GM18505 (cell line): ENCODE data around the gene FHIT.

Source experiments
- ATAC-seq: cut with Tn5 transposase; IDR thresholded peaks from one replicate; pipeline ENCODE4 v1.9.1; 2021; ENCODE audit not compliant: unreplicated experiment
- POLR2A ChIP-seq: IDR thresholded peaks from 4 replicates; pipeline ENCODE4 v1.6.1; 2011; ENCODE audit warnings: borderline replicate concordance; ENCODE audit not compliant: insufficient read depth, insufficient read length; ENCODE audit errors: extremely low read depth

The FHIT gene

DNA sequence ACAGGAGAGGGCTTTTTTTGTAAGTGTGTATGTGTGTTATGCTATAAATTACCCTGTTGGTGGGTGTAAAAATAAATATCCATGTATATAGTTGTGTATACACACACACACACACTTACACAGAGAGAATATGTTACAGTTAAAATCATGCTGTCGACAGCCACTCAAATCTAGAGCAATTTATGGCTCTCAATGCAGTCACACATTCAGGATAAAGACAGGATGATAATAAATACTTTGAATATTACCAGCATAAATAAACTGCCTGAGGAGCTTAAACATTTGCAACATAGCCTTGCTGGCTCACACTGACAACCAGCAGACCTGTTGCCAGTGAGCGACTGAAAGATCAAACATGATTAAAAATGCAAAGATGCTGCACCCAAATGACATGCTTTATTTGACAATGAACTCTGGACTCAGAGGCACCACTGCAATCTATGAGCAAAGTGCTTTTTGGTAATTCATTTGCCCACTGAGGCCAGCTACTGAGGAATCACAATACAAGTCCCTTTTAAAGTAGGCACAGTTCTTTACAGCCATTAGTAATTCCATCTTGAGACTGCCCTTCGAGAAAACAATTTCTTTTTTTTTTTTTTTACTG, 458.9 kb downstream of the FHIT start:
- no peak for TF ChIP-seq POLR2A
- no peak for ATAC-seq

DNA sequence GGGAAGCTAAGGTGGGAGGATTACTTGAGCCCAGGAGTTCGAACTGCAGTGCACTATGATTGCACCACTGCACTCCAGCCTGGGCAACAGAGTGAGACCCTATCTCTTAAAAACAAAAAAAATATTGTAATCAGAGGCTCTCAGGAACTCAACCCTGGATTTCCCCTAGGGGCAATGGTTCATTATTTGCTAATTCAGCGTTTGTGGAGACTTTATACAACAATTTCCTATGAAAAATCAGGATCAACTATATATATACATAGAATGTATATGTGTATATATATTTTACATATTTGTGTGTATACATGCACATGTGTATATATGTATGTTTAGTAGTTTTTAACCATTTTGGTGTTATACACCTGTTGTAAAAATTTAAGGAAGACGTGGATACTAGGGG, 463.1 kb downstream of the FHIT start:
- ATAC-seq = no peak
- TF ChIP-seq POLR2A = no peak

DNA sequence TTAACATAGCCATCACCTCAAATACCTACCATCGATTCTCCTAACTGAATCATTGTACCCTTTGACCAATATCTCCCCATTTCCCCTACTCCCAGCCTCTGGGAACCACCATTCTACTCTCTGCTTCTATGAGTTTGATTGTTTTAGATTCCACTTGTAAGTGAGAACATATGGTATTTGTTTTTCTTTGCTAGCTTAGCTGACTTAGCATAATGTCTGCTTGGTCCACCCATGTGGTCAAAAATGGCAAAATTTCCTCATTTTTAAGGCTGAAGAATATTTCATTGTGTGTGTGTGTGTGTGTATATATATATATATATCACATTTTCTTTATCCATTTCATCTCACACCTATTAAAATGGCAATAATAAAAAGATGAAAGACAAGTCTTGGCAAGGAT, 469.3 kb downstream of the FHIT start:
- no peak for ATAC-seq
- TF ChIP-seq POLR2A = no peak

DNA sequence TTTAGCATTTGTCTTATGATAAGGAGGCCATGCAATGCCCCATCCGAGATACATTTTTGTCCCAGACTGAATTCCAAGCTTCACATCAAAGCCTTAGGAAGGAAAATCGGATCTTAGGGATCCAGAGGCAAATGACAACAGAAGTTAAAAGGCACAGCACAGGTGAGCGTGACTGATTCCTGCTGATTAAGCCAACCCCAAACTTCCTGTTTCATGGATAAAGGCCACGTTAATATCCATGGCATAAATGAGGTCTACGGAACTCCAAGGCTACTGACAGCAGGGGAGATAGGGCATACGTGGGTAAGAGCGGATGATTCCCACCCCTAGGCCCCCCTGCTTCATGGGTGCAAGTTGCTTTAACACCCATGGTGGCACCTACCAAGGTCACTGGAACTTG, 471.6 kb downstream of the FHIT start:
- no peak for TF ChIP-seq POLR2A
- ATAC-seq = no peak

DNA sequence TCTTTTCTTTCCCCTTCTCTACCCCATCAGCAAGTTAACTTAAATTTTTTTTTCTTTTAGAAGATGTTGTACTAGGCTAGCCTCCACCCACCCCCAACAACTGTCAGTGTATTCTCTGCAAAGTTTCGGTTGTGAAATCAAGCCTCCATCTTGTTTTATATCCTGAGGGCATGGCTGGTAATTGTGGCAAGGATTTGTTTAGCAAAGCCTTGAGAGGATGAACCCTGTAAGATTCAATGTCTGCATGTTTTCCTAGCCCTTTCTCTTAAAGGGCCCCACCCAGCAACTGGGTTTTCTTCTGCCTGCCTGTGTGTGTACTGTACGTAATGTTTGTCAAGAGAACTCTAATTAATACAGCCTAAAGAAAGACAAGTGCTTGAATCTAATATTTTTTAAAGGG, 475.3 kb downstream of the FHIT start:
- ATAC-seq = no peak
- TF ChIP-seq POLR2A = no peak

DNA sequence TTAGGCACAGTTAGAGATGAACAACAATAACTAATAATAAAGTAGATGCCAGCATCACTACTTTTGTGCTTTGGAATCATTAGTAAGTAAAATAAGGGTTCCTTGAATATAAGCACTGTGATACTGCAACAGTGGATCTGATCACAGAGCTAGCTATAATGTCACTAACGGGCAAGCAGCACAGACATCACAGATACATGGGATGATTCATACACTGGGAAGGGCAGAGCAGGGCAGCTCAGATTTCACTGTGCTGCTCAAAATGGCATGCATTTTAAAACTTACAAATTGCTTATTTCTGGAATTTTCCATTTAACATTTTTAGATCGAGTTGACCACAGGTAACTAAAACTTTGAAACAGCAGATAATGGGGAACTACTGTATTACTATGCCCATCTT, 476.6 kb downstream of the FHIT start:
- ATAC-seq = no peak
- TF ChIP-seq POLR2A = no peak

DNA sequence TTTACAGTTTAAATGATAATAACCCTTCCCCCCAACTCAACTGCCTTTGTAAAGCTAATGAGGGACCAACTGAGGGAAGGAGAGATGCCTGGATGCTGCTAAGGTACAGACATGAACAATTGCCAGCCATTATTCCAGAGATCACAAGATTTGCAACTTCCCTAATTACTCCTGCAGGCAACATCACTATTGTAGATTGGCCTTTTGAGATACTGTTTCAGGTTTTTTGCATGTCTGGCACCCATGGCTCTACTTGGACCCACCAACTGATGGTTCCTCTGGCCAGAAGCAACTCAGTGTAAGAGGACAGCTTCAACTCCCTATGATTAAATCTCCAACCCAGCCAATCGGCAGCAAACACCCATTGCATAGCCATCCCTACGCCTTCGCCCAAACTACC, 478.7 kb downstream of the FHIT start:
- TF ChIP-seq POLR2A = no peak
- no peak for ATAC-seq

DNA sequence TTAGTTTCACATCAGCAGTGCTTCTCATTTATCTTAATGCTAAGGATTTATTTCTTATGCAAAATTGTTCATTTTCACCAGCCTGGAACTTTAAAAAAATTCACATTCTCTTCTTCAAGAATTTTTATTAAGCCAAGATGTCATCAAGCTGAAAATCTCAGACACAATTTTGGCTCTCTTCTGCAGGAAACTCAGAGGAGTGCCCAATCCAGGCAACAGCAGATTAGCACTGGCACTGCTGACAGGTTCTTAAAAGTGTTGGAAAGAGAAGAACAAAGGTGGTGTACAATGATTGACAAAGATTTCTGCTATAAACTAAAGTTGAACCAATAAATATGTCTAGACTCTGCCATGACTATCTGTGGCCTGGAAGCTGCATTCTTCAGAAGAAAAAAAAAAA, 479.5 kb downstream of the FHIT start:
- ATAC-seq = no peak
- TF ChIP-seq POLR2A = no peak

DNA sequence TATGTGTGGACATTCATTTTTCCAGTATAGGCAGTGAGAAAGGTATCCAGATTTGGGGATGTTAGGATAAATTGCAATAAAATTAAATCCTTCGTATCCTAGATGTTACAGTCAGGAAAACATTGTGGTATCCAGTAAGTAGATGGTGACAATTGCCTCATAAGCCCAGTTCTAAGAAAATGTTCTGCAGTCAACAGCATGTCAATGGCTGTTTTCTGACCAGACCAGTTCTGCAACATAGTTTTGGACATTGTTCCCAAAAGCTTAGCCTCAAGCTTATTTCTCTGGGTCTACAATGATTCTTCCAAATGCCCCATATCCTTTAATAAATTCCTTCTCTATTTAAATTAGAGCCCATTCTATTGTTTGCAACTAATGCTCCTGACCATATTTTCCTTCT, 480.7 kb downstream of the FHIT start:
- no peak for ATAC-seq
- no peak for TF ChIP-seq POLR2A

DNA sequence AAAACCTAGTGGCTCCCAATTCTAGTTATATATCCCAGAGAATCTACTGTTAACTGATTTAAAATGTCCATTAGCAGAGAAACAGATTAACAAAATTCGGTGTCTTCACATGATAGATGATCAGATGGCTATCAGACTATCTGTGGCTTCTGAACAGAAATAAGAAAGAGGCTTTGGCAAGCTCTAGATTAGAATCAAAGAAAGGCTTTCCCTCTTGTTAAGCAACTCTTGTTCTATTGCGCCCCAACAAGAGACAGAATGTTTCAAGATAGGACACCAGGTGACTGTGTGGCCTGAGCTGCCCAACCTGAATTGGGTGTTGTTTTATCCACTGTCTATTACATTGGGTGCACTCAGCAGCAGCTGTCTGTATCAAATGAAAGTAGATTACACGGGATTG, 483.7 kb downstream of the FHIT start:
- no peak for TF ChIP-seq POLR2A
- ATAC-seq = no peak

DNA sequence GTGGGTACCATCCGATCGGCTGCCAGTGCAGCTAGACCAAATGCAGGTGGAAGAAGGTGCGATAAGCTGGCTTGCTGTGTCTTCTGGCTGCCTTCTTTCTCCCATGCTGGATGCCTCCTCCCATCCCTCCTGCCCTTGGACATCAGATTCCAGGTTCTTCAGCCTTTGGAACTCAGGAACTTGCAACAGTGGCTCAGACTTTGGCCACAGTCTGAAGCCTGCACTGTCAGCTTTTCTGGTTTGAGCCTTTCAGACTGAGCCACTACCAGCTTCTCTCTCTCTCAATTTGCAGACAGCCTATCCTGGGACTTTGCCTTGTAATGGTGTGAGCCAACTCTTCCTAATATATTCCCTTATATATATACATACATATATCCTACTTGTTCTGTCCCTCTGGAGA, 485.5 kb downstream of the FHIT start:
- no peak for ATAC-seq

DNA sequence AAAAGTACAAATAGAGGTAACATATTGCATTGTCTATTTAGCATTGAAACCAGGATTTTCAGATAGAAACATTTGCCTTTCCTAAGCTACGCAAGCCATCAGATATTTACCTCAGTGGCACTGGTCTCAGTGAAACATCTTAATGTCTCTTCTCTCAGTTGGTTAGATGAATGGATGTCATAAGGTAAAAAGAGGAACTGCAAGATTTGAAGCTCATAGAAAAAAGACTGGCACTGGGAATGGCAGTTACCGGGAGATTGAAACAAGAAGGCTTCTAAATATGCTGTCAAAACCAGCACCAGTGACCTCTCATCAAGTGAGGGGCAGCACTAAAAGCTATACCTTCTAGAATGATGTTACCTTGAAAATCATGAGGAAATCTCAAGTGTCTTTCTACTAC, 486.4 kb downstream of the FHIT start:
- no peak for ATAC-seq

More for the DNA sequence above, 485.5 kb downstream of the FHIT start:
- no peak for TF ChIP-seq POLR2A

DNA sequence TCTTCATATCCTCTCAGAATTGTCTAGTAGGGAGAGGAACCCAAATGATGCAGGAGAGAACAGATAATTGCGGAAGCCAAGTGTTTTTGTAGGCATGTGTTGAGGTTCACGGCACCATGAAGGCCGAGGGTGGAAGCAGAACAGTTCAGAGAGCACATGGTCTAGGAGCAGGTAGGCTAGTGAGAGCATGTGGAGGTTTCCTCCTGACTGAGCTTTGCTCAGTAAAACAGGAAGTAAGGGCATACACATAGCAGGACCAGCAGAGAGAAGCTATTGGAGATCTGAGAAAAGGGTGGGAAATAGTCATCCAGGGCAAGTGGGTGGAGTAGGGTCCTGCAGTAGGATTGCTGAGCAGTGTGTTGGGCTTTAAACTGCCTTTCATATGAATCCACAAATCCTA, 491.1 kb downstream of the FHIT start:
- TF ChIP-seq POLR2A = no peak
- ATAC-seq = no peak

More for the DNA sequence above, 486.4 kb downstream of the FHIT start:
- TF ChIP-seq POLR2A = no peak

DNA sequence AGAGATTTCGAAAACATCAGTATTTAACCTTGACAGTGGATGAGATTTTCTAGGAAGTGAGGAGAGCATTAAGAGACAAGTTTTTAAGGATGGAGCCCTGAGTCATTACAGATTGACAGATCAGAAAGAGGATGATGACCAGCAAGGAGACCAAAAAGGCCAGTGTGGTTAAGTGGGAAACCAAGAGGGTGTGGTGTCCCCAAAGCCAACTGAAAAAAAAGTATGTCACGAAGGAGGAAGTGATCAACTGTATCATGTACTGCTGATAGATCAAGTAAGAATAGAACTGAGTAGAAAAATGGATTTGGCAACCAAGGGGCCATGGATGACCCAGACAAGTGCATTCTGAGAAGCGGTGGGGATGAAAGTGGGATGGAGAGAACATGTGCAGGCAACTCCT, 491.8 kb downstream of the FHIT start:
- no peak for TF ChIP-seq POLR2A
- ATAC-seq = no peak

DNA sequence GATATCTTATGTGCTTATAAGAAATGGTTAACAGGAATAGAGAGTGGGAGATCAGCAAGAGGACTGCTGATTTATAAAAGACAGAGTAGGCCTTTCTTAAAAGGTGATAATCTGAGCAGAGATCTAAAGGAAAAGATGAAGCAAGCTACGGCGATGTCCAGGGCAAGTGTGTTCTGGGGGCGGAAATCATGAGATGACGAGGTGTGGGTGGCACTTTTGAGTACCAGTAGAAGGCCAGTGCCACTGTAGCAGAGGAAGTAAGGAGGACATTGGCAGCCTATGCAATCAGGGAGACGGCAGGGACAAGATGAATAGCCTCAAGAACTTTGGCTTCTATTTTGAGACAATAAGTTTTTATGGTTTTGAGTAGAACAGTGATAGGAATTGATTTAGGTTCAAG, 492.4 kb downstream of the FHIT start:
- no peak for TF ChIP-seq POLR2A
- no peak for ATAC-seq
